ENCODE results near the gene TRPV4.
A peak's percentile ranks its signal among the peaks of the same experiment; 100 is the strongest.

Gene TRPV4

GRCh38 chr12:109775172-109775881 is 57.9 kb downstream of the TRPV4 start:
- peak; percentile 74 for DNase-seq

GRCh38 chr12:109773384-109774011 is 59.7 kb downstream of the TRPV4 start:
- peak; percentile 37 for DNase-seq

DNA sequence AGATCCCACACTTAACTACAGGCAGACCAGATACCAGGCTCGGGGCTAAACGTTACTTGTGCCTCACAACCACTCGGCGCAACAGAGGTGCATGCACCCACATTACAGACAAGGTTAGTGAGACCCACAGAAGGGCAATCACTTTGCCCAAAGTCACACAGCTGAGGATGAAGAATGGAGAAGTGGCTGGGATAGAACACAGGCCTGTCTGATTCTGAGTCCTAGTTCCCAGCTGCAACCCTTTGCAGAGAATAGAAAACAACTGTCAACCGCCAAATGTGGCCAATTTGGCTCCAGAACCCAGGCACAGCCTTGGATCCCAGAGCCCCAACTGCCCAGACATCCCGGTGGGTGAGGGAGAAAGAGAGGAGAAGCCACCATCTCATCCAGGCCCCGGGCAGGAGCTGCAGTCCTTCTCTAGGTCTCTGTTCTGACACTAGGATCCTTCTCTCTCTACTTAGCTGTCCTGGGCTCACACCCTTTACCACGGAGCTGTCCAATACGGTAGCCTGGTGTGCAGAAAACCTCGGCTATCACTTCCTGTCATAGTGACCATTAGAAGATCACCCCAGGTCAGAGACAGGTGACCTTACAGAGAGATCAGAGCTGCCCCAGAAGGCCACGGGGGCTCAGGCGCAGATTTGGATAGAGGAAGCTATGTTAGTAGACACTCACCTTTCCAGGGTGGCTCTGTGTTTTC is 60.4 kb downstream of the TRPV4 start:
- DNase-seq, result peak; percentile 33

DNA sequence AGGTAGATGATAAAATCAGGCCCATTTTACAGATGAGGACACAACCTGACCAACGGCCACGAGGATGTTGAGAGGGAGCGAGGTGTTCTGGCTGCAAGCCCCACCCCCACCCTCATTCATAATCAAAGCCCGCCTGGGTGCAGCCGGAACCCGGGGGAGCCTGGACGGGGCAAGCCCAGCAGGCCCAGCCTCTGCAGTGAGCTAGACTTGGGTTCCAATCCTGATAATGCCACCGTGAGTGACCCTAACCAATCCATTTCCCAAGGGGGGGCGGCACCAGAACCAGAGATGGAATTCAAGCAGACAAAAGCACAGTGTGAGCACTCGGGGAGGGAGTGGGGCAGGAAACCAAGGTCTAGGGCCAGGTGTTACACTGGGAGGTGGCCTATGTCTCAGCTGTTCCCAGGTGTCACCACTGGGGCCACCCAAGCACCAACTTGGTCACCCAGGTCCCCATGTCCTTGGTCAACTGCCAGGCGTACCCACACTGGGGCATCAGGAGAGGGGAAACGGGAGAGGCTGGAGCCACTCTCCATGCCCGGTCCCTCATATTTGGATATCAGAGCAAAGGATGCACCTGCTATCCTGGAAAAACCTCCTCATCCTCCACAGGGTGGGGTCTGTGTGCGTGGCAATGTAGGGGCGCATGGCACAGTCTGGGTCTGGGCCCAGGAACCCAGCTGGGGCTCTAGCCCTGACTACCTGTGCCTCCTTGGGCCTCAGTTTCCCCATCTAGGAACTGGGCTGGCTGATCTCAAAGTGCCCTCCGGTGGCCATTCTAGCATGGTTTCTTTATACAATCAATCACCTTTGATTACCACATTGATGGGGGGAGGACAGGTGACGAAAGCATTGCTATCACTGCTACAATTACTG is 61.2 kb downstream of the TRPV4 start:
- DNase-seq, result no peak

DNA sequence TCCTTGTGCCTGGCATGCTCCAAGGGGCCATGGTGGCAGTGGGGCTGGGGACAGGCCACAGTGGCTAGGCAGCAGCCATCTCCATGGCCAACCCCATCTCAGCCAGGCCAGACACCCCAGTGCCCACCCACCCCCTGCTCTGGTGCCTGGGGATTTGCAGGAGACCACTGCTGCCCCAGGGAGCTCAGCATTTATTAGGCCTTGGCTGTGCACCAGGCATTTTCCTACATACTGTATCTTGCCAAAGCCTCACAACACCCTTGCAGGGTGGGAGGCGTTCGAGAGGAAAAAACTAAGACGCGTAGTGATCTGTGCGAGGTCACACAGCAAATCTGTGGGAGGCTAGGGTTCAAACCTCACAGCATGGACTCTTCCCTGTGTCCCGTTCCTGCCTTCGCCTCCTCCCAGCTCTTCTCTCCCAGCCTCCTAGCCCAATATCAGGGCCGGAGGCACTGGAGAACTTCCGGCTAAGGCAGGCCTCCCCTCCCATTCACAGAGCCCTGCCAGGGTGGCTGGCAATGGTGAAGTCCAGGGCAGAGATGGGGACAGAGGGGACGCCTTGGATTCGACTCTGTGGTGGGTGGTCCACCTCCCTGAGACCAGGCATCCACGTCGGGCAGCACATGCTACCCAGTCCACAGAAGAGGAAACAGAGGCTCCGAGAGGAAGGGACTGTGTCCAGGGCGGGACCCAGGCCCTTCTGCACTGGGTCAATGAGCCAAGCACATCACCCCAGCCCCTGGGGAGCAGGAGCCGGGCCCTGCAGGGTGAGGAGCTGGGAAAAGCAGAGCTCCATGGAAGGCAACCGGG is 62.1 kb downstream of the TRPV4 start:
- no peak for DNase-seq

GRCh38 chr12:109770104-109770860 is 62.9 kb downstream of the TRPV4 start:
- peak; percentile 74 for DNase-seq

DNA sequence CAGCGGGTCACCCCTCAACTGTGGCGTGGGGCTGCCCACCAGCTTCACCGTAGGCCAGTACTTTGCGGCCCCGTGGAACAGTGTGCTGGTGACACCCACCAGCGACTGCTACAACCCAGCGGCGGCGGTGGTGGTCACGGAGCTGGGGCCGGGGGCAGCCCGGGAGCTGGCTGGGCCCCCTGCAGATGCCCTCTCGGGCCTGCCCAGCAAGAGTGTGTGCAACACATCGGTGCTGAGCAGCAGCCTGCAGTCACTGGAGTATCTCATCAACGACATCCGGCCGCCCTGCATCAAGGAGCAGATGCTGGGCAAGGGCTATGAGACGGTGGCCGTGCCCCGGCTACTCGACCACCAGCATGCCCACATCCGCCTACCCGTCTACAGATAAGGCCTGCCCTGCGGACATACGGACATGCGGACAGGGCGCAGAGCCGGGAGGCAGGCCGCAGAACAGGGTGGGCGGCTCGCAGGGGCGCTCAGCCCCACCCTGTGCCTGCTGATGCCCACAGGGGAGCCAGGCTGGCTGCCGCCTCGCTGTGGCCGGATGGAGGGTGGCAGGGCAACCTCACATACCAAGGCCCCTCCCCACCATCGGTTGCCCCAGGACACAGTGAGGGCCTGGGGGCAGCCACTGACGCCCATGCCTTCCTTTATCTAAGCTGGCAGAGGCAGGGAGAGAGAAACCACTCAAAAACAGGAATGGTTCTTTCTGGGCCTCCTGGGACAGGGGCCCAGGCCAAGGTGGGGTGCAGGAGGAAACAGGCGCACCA is 64.1 kb downstream of the TRPV4 start:
- no peak for DNase-seq

DNA sequence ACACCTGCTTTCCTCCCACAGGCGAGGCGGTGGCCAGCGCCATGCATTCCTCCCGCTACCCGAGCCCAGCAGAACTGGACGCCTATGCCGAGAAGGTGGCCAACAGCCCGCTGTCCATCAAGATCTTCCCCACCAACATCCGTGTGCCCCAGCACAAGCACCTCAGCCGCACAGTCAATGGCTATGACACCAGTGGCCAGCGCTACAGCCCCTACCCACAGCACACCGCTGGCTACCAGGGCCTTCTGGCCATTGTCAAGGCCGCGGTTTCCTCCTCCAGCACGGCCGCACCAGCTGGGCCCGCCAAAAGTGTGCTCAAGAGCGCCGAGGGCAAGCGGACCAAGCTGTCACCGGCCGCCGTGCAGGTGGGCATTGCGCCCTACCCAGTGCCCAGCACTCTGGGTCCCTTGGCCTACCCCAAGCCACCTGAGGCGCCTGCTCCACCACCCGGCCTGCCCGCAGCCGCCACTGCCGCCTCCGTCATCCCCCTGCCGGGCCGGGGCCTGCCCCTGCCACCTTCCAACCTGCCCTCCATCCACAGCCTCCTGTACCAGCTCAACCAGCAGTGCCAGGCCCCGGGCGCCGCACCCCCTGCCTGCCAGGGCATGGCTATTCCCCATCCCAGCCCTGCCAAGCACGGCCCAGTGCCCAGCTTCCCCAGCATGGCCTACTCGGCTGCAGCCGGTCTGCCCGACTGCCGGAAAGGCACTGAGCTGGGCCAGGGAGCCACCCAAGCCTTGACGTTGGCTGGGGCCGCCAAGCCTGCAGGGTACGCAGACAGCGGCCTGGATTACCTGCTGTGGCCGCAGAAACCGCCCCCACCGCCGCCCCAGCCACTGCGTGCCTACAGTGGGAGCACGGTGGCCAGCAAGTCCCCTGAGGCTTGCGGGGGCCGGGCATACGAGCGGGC is 65.0 kb downstream of the TRPV4 start:
- peak; percentile 22 for DNase-seq

GRCh38 chr12:109767456-109767855 is 65.7 kb downstream of the TRPV4 start:
- no peak for DNase-seq

DNA sequence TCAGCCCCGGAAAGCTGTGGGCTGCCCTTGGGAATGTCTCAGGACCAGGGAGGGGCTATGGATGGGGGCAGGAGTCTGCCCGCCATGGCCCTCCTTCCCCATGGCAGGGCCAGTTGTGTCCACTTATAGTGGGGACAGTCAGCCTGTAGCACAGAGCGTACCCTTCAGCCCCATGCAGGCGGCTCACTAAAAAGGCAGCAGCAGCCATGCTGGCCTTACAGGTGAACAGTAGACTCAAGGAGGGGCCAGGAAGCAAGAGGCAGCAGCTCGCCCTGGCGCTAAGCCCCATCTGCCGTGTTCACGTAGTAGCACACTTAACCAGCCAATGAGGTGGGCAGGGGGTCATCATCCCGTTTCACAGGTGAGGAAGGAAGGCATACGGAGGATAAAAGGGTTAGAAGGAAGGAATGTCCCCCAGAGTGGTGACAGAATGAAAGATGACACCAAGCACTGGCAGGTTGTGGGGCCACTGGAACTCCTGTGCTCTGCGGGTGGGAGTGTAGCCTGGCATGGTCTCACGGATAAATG is 66.9 kb downstream of the TRPV4 start:
- DNase-seq, result no peak

GRCh38 chr12:109765446-109765810 is 67.8 kb downstream of the TRPV4 start:
- no peak for DNase-seq

- DNase-seq, result no peak
These were observed 68.3 kb downstream of the TRPV4 start for GRCh38 chr12:109764776-109765445.

GRCh38 chr12:109764123-109764522 is 69.1 kb downstream of the TRPV4 start:
- DNase-seq, result peak; percentile 16

DNA sequence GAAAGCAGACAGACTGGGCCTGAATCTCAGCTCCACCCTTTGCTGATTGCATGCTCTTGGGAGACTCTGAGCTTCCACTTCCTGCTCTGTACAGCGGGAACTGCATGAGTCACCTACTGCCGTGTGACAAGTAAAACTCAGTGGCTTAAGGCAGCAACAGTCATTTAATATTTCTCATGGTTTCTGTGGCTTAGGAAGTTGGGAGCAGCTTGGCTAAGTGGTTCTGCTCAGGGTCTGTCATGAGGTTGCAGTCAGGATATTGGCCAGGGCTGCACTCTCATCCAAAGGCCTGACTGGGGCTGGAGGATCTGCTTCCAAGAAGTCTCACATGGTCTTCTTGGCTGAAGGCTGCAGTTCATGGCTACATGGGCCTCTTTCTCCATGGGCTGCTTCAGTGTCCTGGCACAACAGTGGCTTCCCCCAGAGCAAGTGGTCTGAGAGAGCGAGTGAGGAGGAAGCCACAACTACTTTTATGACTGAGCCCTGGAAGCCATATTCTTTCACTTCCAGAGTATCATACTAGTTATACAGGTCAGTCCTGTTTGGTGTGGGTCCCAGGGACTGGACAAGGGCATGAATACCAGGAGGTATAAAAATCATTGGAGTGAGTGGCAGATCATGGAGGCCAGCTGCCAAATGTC is 69.9 kb downstream of the TRPV4 start:
- no peak for DNase-seq

DNA sequence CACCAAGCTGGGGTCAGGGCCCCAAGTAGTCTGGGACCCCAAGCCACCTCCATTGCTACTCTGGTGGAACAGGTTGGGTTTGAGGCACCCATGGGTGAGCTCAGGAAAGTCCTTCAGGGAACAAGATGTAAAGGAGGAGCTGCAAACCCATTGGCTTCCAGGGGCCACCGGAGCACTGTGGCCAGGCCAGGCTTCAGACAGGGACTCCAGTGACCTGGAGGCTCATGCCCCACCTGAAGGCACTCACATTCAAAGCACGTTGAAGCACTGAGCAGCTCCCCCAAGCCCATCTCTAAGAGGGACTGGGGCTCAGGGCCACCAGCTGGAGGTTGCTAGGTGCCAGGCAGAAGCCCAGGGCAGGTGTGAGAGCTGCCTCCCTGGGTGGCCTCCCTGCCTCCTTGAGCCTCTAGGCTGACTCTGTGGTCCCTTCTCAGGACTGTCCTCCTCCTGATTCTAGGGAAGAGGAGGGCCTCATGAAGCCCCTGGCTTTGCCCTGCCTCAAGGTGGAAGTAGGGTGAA is 70.5 kb downstream of the TRPV4 start:
- DNase-seq, result no peak

- DNase-seq, result no peak
These were observed 71.0 kb downstream of the TRPV4 start for GRCh38 chr12:109762071-109762672.

All from midbrain (tissue), 1 donor.